HG02943 (cell line): ENCODE measurements around the gene CACNA2D3.

Source experiments
- ATAC-seq: cut with Tn5 transposase; IDR thresholded peaks from one replicate; pipeline ENCODE4 v1.9.1; 2021; ENCODE audit warnings: mild to moderate bottlenecking, low read depth, moderate library complexity; ENCODE audit not compliant: unreplicated experiment

Gene CACNA2D3

DNA sequence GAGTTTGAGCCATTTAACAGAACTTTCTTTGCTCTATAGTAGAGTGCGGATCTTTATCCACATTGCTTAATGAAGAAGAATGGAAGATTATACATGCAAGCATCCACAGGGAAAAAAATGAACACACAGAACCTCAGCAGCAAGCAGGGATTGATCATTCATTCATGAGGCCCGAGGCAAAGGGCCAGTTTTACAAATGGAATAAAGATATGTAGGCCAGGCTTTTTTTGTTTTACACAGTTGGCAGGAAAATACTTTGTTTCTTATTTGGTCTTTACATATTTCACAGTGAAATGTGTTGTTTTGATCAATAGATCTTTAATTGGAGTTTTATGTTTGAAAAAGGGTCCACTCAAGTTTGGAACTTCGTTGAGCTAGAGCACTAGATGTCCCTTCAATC is 688.0 kb downstream of the CACNA2D3 start:
- ATAC-seq, result no peak

DNA sequence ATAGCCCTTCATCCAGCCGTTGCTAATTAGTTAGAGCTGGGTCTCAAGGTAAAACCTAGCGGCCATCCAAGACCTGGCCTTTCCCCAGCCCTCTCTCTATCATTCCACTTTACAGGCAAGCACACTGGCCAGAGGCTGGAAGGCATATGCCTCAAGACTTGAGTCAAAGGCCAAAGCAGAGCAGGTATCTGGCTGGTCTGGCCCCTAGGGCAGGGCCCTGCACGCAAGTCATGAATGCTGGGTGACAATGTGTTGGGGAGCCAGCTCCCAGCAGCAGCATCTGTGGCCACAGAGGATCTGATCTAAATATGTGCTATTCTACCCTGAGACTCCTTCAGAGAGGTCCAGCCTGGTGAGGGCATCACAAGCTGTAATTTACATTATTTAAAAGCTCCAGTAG is 691.9 kb downstream of the CACNA2D3 start:
- no peak for ATAC-seq

DNA sequence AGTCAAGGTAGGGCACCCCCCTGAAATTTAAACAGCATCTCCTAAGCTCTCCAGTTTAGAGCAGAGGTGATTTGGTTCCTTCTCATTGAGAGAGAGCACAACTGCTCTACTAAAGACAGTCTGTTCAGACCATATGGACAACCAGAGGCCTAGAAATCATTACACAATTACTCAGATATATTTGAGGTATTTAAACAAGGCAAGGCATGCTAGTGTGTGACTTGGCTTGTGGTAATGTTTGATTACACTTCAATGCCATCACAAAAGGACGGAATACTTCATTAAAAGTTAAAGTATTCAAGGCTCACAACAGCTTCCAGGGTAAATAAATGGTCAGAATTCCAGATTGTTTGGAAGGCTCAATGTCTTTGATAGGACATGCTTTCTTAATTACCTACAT is 695.3 kb downstream of the CACNA2D3 start:
- ATAC-seq, result no peak

DNA sequence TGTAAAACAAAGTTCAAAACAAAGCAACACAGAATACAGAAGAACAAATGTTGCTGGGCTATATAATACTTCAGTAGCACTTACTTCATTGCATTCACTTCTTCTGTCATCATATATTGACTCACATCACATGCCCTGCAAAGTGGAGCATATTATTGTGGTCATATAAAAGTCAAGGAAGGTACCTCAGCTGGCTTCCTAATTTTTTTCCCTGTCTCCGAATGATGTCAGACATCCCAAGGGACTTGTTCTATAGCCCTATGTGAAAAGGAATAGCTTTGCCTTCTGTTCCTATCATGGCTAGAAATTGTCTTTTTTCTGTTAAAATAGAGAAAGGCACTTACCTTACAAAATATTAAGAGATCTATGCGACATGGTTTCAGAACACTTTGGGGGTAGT is 696.1 kb downstream of the CACNA2D3 start:
- no peak for ATAC-seq

DNA sequence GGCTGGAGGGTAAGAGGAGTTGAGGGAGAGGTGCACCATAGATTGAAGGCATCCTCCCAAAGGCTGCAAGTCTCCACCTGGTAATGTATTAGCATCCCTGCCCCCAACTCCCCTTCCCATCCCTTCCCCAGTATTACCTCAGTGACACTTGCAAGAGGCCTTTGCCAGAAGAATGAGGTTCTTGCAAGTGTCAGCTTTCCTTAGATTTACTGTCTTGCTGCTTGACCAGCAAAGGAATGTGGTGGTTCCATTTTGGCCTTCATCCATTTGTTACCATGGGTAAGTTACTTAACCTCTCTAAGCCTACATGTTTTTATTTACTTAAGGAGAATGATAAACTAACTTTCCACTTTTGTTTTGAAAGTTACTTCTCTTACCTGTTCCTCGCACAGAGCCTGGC is 696.6 kb downstream of the CACNA2D3 start:
- ATAC-seq, result no peak

- no peak for ATAC-seq
Observed at GRCh38 chr3:54819946-54820345, 697.6 kb downstream of the CACNA2D3 start.

GRCh38 chr3:54822206-54822605 is 699.9 kb downstream of the CACNA2D3 start:
- ATAC-seq, result no peak

DNA sequence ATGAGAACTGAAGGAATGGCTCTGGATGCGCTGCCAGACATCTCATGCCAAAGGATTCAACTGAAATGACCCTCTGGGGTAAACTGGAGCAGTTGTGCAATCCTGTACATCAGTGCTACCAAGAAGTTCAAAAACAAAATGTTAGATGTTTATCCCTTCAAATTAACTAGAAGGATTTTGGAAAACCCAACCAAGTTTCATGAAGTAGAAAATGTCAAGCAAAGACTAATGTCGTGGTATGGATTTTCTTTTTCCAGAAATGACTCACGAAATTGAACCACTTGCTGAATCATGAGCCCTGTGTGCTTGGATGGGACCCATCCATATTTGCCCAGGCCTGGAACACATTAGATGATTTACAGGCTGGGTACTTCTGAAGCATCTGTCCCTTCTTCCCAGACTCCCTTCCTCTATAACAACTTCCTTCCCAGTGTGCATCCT is 703.9 kb downstream of the CACNA2D3 start:
- no peak for ATAC-seq

- ATAC-seq, result no peak
Observed at GRCh38 chr3:54827056-54827687, 704.8 kb downstream of the CACNA2D3 start.

DNA sequence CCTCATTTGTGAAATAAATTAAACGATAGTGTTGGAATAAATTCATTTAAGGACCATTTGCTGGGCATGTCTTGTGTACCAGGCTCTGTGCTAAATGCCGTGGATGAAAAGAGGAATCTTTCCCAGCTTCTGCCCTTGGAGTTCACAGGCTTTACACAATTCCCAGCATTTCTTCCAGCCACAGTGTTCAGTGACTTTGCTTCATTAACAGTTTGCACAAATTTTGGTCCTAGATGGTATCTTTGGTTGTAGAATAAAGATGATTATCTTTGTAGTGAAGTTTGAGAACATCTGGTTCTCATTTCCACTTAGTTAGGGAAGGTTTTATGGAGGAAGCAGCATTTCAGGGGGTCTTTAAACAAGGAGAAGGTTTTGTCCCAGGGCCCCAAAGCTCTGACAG is 705.4 kb downstream of the CACNA2D3 start:
- no peak for ATAC-seq

DNA sequence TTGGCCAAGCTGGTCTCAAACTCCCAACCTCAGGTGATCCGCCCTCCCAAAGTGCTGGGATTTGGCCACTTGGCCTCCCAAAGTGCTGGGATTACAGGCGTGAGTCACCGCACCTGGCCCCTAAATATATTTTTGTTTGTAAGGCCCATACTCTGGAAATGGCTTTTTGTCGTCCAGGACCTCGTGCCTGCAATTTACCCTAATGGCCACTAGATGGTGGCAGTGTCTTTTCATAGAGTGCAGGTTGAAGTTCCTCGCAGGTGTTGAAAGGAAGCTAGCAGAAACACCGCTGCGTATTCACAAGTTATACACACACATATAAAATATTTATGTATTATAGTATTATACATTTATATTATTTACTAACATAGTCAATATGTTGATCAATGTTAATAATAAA is 708.3 kb downstream of the CACNA2D3 start:
- ATAC-seq, result no peak

DNA sequence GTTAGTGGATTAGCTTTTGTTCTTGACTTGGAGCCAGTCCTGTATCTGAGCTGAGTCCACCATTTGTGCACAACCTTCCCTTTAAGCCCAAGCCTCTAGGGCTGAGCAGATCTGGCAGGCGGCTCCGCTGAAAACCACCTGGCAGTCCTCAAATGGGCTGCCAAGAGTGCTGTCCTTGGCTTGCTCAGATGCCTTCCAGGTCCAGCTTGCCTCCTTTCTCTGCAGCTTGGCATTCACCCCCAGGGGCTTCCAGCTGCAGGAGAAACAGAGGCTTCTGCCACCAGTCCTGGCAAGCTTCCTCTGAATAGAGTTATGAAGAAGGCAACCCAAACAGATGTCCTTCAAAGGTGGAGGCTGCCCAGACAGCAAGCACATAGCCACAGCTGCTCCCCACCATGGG is 708.8 kb downstream of the CACNA2D3 start:
- ATAC-seq, result no peak

DNA sequence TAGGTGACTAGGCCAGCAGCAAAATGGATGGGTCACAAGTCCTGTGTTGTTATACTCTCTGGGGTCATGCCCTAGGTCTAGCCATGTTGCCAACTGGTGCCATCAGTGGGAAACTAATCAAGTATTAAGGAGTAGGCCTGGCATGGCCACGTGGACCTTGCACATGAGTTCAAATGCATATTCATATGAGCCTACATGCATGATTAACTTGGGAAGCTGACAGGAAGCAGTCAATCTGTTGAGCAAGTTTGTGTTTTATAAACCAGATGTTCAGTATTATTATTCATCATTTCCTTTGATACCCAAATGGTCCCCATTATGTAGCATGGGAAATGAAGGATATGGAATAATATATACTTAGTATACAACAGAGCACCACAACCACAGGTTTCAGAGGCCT is 710.5 kb downstream of the CACNA2D3 start:
- ATAC-seq, result no peak

DNA sequence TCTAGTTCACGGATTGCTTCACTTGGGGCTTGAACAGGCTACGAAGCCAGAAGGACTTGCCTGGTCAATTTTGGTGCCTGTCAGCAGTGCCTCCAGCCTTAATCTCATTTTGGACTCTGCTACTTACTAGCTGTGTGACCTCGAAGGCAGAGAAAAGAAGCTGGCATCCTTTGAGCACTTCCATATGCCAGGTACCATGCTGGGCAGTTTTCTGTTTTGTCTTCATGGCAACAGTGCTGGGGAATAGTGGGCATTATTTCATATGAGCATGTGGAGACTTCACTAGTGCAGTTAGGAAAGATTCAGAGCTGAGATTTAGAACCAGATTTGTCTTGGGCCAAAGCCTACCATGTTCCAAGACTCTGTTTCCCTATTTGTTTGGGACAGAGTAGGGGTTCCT is 713.3 kb downstream of the CACNA2D3 start:
- no peak for ATAC-seq

- no peak for ATAC-seq
Observed at GRCh38 chr3:54836871-54837270, 714.5 kb downstream of the CACNA2D3 start.

- no peak for ATAC-seq
Observed at GRCh38 chr3:54837964-54838363, 715.6 kb downstream of the CACNA2D3 start.

GRCh38 chr3:54841471-54841870 is 719.1 kb downstream of the CACNA2D3 start:
- no peak for ATAC-seq

DNA sequence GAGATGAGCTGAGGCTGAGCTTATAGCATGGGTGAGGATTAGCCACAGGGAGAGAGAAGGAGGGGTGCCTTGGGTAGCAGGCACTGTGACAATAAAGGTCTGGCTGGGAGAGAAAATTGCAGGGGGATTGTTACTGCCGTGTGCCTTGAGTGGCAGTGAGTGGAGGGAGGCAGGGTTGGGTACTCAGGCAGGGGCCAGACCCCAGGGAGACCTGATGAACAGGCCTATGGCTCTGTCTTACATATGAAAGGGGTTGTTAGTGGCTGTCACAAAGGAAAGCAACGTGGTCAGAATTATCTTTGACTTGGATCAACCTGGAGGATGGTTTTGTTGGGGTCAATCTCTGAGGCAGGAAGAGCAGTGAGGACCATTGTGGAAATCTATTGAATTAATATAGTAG is 721.0 kb downstream of the CACNA2D3 start:
- no peak for ATAC-seq

DNA sequence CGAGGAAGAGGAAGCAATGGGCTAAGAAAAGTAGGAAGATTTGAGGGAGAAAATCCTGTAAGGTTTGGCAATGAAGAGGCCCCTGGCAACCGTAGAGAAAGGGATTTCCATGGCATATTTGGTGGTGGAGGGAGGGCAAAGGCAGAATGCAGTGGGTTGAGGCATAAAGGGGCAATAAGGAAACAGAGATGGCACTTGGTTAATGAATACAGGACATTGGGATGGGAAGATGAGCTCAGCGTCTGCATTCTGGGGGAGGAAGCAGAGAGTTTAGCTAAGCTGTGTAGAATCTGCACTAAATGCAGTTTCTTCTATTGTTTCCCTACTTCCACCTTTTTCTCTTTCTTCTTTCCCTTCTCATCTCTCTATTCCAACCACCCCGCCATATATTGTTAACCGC is 721.9 kb downstream of the CACNA2D3 start:
- ATAC-seq, result no peak

DNA sequence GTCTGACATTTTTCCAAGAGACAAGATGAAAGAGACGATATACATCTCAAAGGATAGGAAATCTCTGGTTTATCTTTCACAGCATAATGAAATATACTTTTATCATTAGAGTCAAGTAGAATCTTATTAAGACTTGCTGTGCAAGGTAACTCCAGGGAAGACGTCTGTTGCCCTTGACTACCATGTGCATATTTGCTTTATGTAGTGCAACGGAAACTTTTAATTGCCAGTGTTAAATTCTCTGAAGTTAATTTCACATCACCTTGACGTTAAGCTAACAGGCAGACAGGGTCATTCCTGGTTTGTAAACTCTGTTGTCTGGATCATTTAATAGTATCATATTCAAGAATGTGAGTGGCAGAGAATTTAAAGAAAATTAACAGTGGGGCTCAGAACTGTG is 722.7 kb downstream of the CACNA2D3 start:
- ATAC-seq, result no peak

GRCh38 chr3:54845551-54845950 is 723.2 kb downstream of the CACNA2D3 start:
- no peak for ATAC-seq

- no peak for ATAC-seq
Observed at GRCh38 chr3:54846119-54846518, 723.8 kb downstream of the CACNA2D3 start.

DNA sequence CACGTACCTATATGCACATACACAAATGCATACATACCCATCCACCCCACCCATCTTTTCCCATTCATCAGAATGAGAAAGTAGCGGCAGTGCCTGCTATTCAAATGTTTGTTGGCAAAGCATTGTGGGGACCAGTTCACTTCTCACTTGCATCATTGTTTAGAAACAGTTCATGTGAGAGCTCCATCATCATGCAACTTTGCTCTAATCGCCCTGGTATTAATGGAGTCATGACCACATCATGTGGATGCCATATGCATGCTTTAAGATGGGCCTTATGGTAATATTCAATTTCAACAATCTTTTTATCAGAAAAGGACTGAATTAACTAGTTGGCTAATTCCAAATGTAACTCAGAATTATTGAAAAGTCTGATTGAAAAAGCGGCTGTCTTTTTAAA is 725.0 kb downstream of the CACNA2D3 start:
- no peak for ATAC-seq
